GM21526 (cell line): ENCODE data around the gene SPRY1.

Experiments
- ATAC-seq: cut with Tn5 transposase; IDR thresholded peaks from one replicate; pipeline ENCODE4 v1.9.1; 2021; ENCODE audit warnings: moderate library complexity; ENCODE audit not compliant: unreplicated experiment, low FRiP score

The SPRY1 gene

DNA sequence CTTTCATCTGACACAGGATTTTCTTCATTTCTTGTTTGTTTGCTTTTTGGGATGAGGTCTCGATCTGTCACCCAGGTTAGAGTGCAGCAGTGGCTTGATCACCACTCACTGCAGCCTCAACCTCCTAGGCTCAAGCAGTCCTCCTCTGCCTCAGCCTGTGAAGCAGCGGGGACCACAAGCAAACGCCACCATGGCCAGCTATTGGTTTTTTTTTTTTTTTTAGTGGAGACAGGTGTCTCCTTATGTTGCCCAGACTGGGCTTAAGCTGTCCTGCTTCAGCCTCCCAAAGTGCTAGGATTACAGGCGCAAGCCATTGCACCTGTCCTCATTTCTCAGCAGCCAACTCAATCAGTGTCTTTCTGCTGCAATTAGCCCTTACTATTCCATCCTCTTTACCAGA is 10.3 kb downstream of the SPRY1 start:
- ATAC-seq = no peak

DNA sequence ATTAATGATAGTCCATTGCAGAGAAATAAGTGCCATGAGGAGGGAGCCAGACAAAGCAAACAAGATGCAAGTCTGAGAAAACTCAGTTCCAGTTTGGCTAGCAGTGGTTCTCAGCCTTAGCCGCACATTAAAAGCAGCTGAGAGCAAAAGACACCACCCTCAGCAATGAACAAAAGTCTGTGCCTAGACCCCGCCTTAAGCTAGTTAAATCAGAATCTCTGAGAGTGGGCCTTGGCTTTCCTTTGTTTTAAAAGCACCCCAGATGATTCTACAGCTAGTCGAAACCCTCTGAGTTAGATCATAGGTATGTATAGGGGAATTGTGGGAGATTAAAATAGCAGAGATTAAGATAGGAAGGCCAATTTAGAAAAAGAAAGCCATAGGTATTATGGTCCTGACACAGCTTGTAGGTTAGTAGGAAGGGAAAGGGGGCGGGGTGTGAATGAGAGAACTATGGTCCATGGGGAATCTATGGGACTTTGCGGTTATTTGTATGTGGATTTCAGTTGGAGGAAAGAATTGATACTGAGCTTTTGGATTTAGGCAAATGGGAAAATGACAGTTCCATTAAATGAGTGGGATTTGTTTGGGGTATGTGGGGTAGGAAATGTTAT is 12.0 kb downstream of the SPRY1 start:
- ATAC-seq = no peak

DNA sequence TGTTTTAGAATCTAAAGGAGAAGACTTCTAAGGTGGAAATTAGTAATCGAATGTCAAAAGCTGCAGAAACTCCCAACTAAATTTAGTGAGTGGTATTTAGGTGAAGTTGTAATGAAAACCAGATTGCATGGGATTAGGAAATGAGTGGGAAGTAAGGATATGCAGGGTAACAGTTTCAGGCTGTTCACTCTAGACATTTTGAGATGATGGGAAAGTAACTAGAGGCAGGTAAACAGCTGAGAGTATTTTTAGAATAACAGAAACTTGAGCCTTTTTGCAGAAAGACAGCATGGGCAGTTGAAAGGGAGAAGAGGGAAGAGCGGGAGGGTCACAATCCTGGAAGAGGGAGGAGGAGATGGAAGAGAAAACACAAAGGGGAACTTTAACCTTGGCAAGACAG is 12.7 kb downstream of the SPRY1 start:
- ATAC-seq = no peak

DNA sequence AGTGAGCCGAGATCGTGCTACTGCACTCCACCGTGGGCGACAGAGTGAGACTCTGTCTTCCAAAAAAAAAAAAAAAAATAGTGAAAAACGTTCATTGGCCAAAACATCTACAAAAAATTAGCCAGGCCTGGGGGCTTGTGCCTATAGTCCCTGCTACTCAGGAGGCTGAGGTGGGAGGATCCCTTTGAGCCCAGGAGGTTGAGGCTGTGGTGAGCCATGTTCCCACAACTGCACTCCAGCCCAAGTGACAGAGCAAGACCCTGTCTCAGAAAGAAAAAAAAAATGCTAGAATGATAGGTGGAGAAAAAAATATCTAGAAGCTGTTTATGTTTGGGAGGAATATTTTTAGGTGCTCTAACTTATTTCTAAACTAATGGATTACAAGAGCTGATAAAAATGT is 14.9 kb downstream of the SPRY1 start:
- no peak for ATAC-seq

DNA sequence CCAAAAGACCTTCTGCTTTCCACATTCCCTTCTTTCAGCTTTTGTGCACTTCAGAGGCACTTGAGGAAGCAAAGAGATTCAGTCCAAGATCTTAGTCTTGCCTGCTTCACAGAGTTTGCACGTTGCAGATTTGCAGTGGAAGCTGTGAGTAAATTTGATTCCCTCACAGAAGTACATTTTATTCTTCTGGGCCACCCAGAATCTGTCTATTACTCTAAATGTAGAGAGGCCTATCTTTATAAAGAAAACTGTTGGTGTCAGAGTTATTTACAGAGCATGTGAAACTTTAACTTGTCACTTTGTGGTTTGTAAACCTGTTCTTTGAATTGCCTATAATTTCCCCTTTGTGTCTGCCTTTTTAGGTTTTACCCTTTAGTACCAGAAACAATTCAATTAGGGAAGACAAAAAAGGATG is 15.5 kb downstream of the SPRY1 start:
- peak; percentile 95 for ATAC-seq

DNA sequence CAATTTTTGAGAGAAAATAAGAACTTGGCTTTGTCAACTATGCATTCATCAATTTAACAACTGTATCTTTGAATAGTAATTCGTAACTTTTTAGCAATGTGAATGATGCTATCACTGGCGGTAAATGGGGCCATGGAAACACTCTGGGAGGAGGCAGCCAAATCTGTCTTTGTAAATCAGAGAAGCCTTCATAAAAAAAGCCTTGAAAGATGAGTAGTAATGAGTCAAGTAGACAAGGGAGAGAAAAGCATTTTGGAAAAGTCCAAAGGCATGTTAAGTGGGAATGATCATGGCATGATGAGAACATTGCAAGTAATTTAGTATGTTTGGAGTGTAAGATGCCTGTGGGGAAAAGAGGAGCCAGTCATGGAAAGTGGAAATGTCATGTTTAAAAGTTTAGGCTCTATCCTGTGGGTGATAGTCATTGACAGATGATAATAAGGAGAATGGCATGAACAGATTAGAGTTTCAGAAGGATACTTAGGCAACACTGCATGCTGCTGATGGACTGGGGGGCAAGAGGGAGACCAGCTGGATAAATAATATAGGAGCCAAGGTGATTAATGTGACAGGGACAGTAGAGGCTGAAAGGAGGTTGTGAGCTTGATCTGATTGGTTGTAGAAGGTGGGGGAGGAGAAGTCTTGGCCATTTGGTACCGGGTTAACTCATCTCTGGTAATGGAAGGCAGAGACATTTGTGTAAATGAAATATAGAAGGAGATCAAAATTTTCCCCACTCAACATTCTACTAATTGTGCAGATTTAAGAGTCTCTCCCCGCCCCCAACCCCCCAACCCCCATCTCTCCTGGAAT is 16.3 kb downstream of the SPRY1 start:
- ATAC-seq = no peak

DNA sequence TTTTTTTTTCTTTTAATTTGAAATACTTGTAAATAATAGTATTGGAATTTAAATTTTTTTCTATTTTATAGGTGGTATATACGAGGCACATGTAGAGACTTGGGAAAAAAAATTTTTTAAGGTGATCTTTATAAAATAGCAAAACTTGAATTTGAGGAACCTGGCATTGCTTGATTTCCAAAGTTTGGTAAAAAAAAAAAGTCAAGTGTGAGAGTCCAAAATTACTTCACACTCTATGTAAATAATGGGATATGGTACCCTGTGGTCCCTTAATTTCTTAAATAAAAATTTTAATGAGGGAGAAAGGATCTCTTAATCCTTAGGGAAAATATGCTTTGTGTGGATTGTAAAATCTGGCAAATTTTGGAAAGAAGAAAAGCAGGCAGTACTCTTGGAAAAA is 19.0 kb downstream of the SPRY1 start:
- no peak for ATAC-seq

DNA sequence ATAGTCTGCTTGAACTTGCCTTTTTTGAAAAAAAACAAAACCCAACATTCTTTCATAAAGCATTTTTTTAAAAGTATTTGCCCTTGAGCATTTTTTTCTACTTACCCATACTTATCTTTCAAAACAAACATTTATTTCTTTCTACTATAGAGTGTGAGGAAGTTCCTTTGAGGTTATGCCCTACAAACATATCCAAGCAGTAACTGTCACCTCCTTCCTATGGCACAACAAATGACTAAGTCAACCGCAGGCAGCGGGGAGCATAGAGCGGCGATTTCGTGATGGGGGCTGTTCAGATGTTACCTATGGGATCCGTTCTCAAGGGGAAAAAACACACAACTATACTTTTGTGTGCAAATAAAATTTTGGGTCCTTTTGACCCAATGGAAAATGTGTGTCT is 19.4 kb downstream of the SPRY1 start:
- no peak for ATAC-seq

DNA sequence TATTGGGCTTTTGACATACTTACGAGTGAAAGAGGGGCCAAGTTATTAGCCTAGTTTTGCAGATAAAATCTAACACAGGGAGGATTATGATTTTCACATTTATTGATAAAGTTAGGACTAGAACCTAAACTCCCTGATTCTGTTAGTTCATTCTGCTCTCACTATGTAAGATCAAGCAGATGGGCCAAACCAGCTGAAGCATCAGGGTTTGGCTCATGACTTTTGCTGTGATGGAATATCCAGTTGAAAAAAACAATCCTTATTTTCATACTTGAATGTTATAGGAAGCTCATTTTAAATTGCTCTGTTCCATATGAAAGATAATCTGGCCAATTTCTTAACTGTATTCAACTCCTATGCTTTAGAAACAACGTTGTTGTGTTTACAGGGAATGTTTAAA is 21.2 kb downstream of the SPRY1 start:
- ATAC-seq = no peak

DNA sequence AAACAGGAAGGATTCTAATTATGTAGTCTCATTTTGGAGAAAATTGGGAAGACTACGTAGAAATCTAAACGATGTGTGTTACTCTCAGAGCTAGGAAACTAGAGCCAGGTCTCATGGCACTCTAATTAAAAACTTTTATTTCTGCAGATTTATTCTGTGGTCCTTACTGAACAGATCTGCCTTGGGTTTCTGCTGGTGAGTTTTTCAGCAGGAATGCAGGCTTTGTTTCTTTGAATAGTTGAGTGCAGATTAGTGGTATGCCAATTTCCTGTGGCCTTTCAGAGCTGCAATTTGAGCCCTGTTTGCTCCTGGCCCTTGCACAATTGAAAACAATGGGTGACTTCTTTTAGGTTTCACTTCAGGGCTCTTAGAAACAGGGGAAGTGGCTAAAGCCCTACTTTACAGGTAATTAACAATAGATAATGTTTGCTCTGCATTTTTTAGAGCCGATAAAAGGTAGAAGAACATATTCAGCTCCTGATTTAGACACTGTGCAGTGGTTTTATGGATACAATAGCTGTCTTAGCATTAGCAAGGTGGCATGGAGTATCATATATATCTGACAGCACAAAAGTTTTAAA is 21.8 kb downstream of the SPRY1 start:
- ATAC-seq = peak; percentile 80

DNA sequence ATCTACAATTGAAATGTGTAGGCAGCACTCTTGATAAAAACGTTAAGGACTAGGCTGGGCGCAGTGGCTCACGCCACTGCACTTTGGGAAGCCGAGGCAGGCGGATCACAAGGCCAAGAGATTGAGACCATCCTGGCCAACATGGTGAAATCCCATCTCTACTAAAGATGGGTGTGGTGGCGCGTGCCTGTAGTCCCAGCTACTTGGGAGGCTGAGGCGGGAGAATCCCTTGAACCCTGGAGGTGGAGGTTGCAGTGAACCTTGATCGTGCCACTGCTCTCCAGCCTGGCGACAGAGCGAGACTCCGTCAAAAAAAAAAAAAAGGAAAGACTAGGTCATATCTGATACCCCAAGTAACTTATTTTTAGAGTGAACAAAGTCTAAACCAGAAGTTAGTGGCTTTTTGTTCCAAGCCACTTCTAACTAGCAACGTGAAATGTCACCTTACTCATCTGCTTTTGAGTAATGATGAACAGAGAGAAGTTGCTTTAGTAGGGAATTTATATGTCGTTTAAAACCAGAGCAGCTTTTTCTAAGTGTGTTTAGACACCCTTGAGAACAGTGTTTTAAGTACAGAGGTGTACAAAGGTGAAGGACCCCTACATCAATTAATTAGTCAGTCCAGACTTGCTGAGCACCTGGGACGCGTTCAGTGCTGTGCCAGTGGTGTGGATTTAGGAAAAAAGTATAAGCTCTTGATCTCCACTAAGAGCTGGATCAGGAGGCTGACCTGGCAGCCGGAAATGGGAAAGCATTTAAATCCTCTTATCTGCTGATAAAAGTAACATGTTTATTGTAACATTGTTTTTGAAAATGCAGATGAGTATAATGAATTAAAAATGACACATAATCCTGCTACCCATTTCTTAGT is 23.5 kb downstream of the SPRY1 start:
- no peak for ATAC-seq

DNA sequence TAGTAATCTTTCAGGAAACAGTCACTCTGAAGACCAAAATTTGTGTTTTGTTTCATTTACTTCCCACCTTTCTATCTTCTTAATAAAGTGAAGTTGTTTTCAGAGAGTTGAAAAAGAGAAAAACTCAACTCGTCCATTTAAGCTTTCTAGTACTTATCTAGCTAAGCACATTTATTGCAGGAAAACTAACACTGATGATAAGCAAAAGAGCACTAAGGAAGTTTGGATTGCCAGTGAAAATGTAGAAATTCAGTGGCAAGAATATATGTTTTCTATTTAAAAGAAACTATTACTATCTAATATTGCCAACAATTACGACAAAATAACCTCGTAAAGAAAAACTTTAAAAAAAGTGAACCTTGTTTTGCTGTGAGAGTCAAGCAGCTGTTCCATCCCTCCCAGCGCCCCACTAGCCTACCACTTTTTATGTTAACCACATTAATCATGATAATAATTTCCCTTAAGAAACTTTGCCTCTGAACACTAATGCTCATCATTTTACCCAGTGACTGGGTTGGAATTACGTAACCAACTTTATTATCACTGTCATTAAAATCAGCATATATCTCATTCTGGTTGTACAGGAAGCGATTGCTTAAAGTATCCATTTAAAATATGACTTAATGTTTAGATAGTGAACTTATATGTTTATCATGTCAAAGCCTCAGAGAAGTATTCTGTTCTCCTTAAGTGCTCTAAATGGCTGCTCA is 24.8 kb downstream of the SPRY1 start:
- ATAC-seq = no peak

DNA sequence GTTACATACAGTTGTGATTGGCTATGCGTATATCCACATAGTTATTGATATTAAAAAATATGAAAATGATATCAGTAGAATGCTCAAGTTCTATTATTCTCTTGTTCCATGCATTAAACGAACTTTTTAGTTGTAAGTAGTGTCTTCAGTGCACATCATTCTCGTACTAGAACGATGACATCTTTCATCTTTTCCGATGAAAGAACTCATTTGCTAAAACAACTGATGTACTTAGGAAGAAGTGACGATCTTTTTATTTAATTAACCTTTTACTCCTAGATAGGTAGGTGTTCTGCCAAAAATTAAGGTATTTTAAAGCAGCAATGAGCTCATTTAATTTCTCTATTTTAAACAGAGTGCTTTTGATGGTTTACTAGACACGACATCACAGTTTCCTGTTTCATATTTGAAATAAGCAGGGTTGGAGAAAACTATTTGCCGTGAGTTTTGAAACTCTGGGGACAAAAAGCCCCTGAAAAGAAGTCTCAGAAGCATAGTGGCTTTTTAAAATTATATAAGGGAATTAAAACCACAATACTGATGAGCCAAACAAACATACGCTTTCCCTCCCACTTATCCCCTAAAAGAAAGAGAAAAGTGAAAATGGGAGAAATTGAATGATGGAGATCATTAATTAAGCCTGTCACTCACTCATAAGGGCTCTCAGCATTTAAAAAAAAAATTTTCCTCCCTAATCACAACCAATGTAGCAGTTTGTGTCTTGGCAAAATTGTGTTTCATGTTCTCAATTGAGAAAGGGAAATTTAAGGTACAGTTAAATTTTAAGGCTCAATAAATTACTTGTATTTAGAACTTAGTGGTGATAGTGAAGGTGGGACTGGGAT is 25.6 kb downstream of the SPRY1 start:
- ATAC-seq = no peak

DNA sequence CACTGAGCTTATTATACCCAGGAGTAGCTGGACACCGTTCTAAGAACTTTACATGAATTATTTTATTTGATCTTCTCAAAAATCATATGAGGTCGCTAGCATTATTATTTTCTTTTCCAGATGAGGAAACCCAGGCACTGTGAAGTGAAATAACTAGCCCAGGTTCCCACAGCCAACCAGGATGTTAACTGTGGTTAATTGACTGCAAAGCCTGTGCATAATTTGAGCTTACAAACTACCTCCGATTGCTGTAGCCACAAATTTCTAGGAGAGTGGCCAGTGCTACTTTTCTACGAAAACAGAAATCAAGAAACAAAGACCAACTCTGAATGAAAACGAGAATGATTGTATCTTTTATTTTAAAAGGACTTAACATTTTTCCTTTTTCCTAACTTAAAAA is 27.2 kb downstream of the SPRY1 start:
- ATAC-seq = no peak

DNA sequence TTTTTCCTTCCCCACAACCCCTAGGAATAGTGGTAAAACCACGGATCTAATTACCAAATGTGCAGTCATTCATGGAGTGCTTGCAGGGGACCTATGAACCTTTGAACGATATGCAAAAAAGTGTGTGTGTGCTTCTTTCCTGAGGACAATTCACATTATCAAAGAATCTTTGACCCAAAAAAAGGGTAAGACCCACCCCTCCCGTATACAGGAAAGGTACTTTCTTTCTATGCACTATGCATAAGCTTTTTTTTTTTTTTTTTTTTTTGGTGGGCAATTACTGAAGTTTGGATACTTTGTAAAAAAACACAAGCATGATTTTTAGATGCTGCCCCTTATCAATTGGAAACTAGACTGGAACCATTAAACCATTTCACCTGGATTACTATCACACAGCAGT is 31.4 kb downstream of the SPRY1 start:
- no peak for ATAC-seq

DNA sequence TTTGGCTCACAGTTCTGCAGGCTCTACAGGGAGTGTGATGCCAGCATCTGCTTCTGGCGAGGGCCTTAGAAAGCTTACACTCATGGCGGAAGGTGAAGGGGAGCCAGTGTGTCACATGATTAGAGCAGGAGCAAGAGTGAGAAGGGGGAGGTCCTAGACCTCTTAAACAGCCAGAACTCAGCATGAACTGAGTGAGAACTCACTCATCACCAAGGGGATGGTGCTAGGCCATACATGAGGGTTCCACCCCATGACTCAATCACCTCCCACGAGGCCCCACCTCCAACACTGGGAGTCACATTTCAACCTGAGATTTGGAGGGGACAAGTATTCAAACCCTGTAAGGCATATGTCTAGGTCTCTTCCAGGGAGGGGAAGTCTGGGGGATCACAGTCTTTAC is 33.4 kb downstream of the SPRY1 start:
- ATAC-seq = no peak

DNA sequence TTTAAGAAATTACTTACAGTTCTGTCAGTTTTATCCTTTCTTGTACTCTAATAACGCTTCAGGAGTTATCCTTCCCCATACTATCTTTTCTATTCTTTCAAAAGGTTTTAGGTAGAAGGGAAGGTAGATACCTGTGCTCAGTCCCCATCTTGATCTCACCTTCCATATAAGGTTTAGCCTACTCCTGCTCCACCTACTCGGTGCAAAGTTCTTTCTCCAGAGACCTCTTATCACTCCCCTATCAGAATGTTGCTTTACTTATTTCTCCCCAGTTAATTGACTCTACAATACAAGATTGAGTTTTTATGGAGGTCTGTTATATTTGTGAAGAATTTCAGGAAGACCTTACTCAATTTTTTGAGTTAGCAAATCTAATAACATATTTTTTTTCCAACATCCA is 33.9 kb downstream of the SPRY1 start:
- no peak for ATAC-seq

DNA sequence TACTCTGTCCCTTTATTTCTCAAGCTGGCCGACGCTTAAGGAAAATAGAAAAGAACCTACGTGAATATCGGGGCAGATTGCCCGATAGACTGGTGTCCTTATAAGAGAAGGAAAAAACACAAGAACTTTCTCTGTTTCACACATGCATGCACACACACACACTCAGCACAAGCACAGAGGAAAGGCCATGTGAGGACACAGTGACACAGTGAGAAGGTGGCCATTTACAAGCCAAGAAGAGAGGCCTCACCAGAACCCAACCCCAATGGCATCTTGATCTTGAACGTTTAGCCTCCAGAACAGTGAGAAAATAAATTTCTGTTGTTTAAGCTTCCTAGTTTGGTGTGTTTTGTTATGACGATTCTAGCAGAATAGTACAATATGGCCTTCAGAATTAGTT is 37.0 kb downstream of the SPRY1 start:
- no peak for ATAC-seq

DNA sequence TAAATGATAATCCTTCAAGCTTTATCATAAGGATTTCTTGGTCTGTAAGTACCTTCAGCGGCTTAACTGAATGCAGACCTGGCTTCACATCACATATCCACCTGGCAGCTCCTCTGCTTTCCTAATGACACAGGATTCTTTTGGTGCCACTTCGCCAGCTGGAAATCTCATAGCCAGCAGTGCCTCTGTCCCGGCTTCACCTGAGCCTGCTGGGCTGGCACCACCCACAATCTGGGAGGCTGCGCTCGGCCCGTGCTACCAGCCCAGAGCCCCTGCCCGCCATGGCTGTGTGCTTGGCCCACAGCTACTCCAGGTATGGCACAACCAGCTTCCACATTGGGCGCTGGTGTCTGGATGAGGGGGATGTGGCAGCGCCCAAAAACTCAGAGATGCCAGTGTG is 37.4 kb downstream of the SPRY1 start:
- ATAC-seq = no peak
